ENCODE results near the gene EPHB1. TPM values are rescaled to one million over a fixed set of nuclear protein-coding genes. Genes with fewer than 3 reads are reported as not detected.
A peak's percentile ranks its signal among the peaks of the same experiment; 100 is the strongest.

Gene EPHB1
- total RNA-seq: 1.8 and 2.2 TPM in 2 replicates
- long read RNA-seq, full-length matches to known transcripts: 1 of 4 reads
- long read RNA-seq, partial matches to known transcripts: 1 of 4 reads
- long read RNA-seq, other reads (novel, unspliced or antisense): 2 of 4 reads

- peaks cover 76% of the 10 kb centered on the region for H3K27me3 Mint-ChIP-seq
- no peaks in the 10 kb centered on the region for H3K9me3 Mint-ChIP-seq (ENCODE audit: low read depth)
- peak; percentile 78 for DNase-seq (ENCODE audit: low spot score, unreplicated experiment)
- TF ChIP-seq CTCF (IDR thresholded peaks at IDR 0.05; ENCODE audit: unreplicated experiment): peak; percentile 96
- H3K4me3 Mint-ChIP-seq (ENCODE audit: low read depth): peak within 1 kb of the TSS; percentile 93
- H3K36me3 Mint-ChIP-seq (ENCODE audit: insufficient read depth): no peaks in the 10 kb centered on the region
- peak within 1 kb of the TSS; percentile 93 for H3K27ac Mint-ChIP-seq
- H3K4me1 Mint-ChIP-seq (ENCODE audit: low read depth): peaks cover 17% of the 10 kb centered on the region
Observed at GRCh38 chr3:134794950-134795745, at the start of gene EPHB1. Gene EPHB1, plus strand, starts transcription at chr3:134795260.

DNA sequence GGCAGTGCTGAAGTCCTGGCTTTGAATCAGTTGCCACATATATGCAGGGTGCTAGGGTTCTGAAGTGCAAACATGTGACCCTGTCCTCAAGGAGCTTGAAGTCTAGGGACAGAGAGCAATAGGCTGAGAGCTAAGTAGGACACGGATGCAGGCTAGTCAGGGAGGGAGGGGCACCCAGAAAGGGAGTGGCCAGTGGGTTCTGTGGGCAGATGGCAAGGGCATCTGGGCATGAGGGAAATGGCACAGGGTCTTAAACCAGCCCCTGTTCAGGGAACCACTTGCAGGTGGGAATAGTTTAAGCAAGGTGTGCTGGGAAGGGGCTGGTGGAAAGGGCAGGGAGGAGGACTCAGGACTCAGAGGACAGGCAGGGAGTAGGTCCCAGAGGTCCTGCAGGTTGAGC, 46.4 kb upstream of the EPHB1 start:
- Mint-ChIP-seq H3K27me3 (peaks cover 13% of the 10 kb centered on the region), H3K4me3 (ENCODE audit: low read depth) (no peak overlapping the region), H3K9me3 (ENCODE audit: low read depth) (peaks cover 3% of the 10 kb centered on the region), H3K27ac (no peak overlapping the region), H3K36me3 (ENCODE audit: insufficient read depth) (no peaks in the 10 kb centered on the region), H3K4me1 (ENCODE audit: low read depth) (no peaks in the 10 kb centered on the region)
- no peak for DNase-seq (ENCODE audit: low spot score, unreplicated experiment)
- no peak for TF ChIP-seq CTCF (IDR thresholded peaks at IDR 0.05; ENCODE audit: unreplicated experiment)

DNA sequence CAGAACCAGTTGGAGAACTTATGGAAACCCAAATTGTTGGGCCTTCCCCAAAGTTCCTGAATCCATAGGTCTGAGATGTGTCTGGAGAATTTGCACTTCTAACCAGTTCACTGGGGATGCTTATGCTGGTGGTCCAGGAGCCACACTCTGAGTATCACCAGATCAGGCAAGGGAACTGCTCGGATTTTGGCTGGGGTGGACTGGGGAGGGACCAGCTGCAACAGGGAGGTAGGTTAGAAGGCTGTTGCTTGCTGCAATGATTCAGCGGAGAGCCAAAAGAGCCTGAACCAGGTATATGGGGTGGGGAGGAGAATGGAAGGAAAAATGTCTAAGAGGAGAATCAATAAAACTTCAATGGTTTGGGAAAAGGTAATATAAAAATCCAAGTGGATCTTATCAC, 45.9 kb upstream of the EPHB1 start:
- Mint-ChIP-seq H3K4me3 (ENCODE audit: low read depth) (no peak overlapping the region), H3K4me1 (ENCODE audit: low read depth) (no peaks in the 10 kb centered on the region), H3K36me3 (ENCODE audit: insufficient read depth) (no peaks in the 10 kb centered on the region), H3K9me3 (ENCODE audit: low read depth) (peaks cover 3% of the 10 kb centered on the region), H3K27ac (no peak overlapping the region), H3K27me3 (peaks cover 12% of the 10 kb centered on the region)
- DNase-seq (ENCODE audit: low spot score, unreplicated experiment): no peak
- TF ChIP-seq CTCF (IDR thresholded peaks at IDR 0.05; ENCODE audit: unreplicated experiment): no peak

- Mint-ChIP-seq H3K9me3 (ENCODE audit: low read depth) (peaks cover 3% of the 10 kb centered on the region), H3K4me1 (ENCODE audit: low read depth) (no peaks in the 10 kb centered on the region), H3K27ac (no peak overlapping the region), H3K36me3 (ENCODE audit: insufficient read depth) (no peaks in the 10 kb centered on the region), H3K4me3 (ENCODE audit: low read depth) (no peak overlapping the region), H3K27me3 (peaks cover 11% of the 10 kb centered on the region)
- no peak for DNase-seq (ENCODE audit: low spot score, unreplicated experiment)
- TF ChIP-seq CTCF (IDR thresholded peaks at IDR 0.05; ENCODE audit: unreplicated experiment): peak; percentile 10
Observed at GRCh38 chr3:134749802-134750553, 45.1 kb upstream of the EPHB1 start.

DNA sequence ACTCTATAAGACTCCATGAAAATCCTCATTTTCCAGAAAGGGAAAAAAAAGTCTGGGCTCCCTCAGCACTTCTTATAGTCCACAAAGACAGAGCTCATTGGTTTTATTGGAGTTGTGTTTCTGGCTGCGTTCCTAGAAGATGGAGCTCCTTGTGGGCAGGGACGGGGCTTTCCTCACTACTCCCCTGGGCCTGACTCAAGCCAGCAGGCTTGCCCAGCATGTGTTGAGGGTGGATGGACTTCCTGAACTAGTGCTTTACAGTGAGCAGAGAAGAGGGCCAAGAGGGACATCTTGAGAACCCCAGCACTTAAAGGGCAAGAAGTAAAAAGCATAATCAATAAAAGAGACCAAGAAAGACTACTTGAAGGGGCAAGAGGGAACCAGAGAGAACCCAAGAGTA, 43.2 kb upstream of the EPHB1 start:
- no peak for TF ChIP-seq CTCF (IDR thresholded peaks at IDR 0.05; ENCODE audit: unreplicated experiment)
- Mint-ChIP-seq H3K9me3 (ENCODE audit: low read depth) (no peaks in the 10 kb centered on the region), H3K4me1 (ENCODE audit: low read depth) (no peaks in the 10 kb centered on the region), H3K27ac (no peak overlapping the region), H3K4me3 (ENCODE audit: low read depth) (no peak overlapping the region), H3K27me3 (peaks cover 5% of the 10 kb centered on the region), H3K36me3 (ENCODE audit: insufficient read depth) (no peaks in the 10 kb centered on the region)
- no peak for DNase-seq (ENCODE audit: low spot score, unreplicated experiment)
